Astrocyte of the spinal cord (primary cell): Measurements from ENCODE around the gene CDC26.

Experiments
- DNase-seq: peaks from one replicate; pipeline ENCODE4 v3.0.0; 2011; ENCODE audit warnings: low read depth, low spot score
- H3K4me3 ChIP-seq: 2 replicates; pipeline ENCODE4 v1.5.1; 2011; ENCODE audit warnings: low read depth, mild to moderate bottlenecking, low read length, moderate library complexity
- CTCF ChIP-seq: IDR thresholded peaks from 2 replicates; pipeline ENCODE4 v1.5.1; 2012; ENCODE audit warnings: low read depth, mild to moderate bottlenecking, low read length, inconsistent platforms
- in situ Hi-C: cut with HindIII; loops from 2 replicates; pipeline ENCODE4 v1.10.0; 2017; ENCODE audit warnings: low sequenced_read_pairs

The CDC26 gene

GRCh38 chr9:113246928-113247327 lies 28.4 kb downstream of the CDC26 start:
- in situ Hi-C loops = no loop called here
- H3K4me3 ChIP-seq = no peak overlapping the region
- TF ChIP-seq CTCF = no peak
- DNase-seq = no peak

- H3K4me3 ChIP-seq = no peak overlapping the region
- DNase-seq = no peak
- TF ChIP-seq CTCF = no peak
- in situ Hi-C loops = no loop called here
These were observed 29.5 kb downstream of the CDC26 start for GRCh38 chr9:113245894-113246293.

- H3K4me3 ChIP-seq = no peak overlapping the region
- DNase-seq = no peak
- in situ Hi-C loops = no loop called here
- TF ChIP-seq CTCF = no peak
These were observed 30.8 kb downstream of the CDC26 start for GRCh38 chr9:113244556-113244955.

- no peak for TF ChIP-seq CTCF
- H3K4me3 ChIP-seq = no peak overlapping the region
- in situ Hi-C loops = no loop called here
- DNase-seq = no peak
These were observed 34.2 kb downstream of the CDC26 start for GRCh38 chr9:113241161-113241560.

GRCh38 chr9:113238859-113239232 lies 36.5 kb downstream of the CDC26 start:
- no peak overlapping the region for H3K4me3 ChIP-seq
- no peak for DNase-seq
- no peak for TF ChIP-seq CTCF
- in situ Hi-C loops = no loop called here

GRCh38 chr9:113238202-113238858 lies 37.0 kb downstream of the CDC26 start:
- no peak for TF ChIP-seq CTCF
- H3K4me3 ChIP-seq = no peak overlapping the region

More at GRCh38 chr9:113238202-113238858, 37.0 kb downstream of the CDC26 start:
- DNase-seq = no peak
- in situ Hi-C loops = no loop called here
